ENCODE data around the gene RWDD1.

- peak; percentile 81 for TF ChIP-seq CTCF (conservative IDR thresholded peaks at IDR 0.05; ENCODE audit: low read depth, low read length)
- no peak for TF ChIP-seq EZH2 (IDR thresholded peaks at IDR 0.05; ENCODE audit: borderline replicate concordance, low read depth, low read length, poor library complexity, severe bottlenecking)
Observed at GRCh38 chr6:116531675-116532570, 39.4 kb upstream of the RWDD1 start.

Measured in A673 (cell line).